Prostate gland (tissue), 2 donors: Measurements from ENCODE around the gene CLEC14A. TPM values are rescaled to one million over a fixed set of nuclear protein-coding genes. Genes with fewer than 3 reads are reported as not detected.

Experiments
- DNase-seq: peaks from one replicate; pipeline ENCODE4 v3.0.0-alpha.2; 2019; ENCODE audit warnings: low spot score
- H3K27ac ChIP-seq, 2 donors: fragments of 200-600 bp; sonication (generic); 2 replicates each; pipeline ENCODE4 v1.5.1; 2017 to 2019
- H3K27me3 ChIP-seq: fragments of 200-600 bp; sonication (generic); replicated peaks from 2 replicates; pipeline ENCODE4 v1.5.1; 2019; ENCODE audit not compliant: insufficient read depth
- H3K36me3 ChIP-seq, 2 donors: fragments of 200-600 bp; sonication (generic); 1 replicate in 1 of 2; 2 replicates in 1 of 2; pipeline versions ENCODE4 v1.5.1 to v1.8.1; 2017 to 2019
- H3K4me1 ChIP-seq: fragments of 200-600 bp; sonication (generic); replicated peaks from 2 replicates; pipeline ENCODE4 v1.5.1; 2019
- H3K4me3 ChIP-seq, 2 donors: fragments of 200-600 bp; sonication (generic); 2 replicates each; pipeline ENCODE4 v1.5.1; 2017 to 2019
- H3K9me3 ChIP-seq: fragments of 200-600 bp; sonication (generic); 2 replicates; pipeline ENCODE4 v1.5.1; 2017
- CTCF ChIP-seq, 4 experiments: fragments of 200-600 bp in 2 of 4; fragments of 450-650 bp in 2 of 4; sonication (generic) in 2 of 4; IDR thresholded peaks; 1 replicate in 3 of 4; 2 replicates in 1 of 4; pipeline ENCODE4 v1.5.1; 2016 to 2019; ENCODE audit warnings: antibody characterized with exemption in 4 of 4, mild to moderate bottlenecking in 2 of 4, moderate library complexity in 2 of 4
- POLR2A ChIP-seq: fragments of 450-650 bp; IDR thresholded peaks from one replicate; pipeline ENCODE4 v1.6.1; 2016; ENCODE audit warnings: antibody characterized with exemption, mild to moderate bottlenecking
- POLR2AphosphoS5 ChIP-seq: sonication (generic); formaldehyde crosslinking; IDR thresholded peaks from one replicate; pipeline ENCODE4 v1.6.1; 2017; ENCODE audit warnings: antibody characterized with exemption
- WGBS: methylation state at CpG from one replicate; pipeline ENCODE4 v1.1.5; 2018; 5-methylcytosine and 5-hydroxymethylcytosine counted together
- intact Hi-C: fragments of 100-400 bp; cut with DNase I; formaldehyde crosslinking; loops from one replicate; pipeline ENCODE4 v1.14.2; 2022
- total RNA-seq, 2 donors: library from RNA; depleted of rRNA; stranded (reverse); fragments of >200 nt; gene quantifications; one replicate each; pipeline ENCODE4 v1.1.0, GENCODE V29; 2016

The CLEC14A gene
- total RNA-seq, 2 donors from 2014 or later: 16.4 to 19.8 TPM

GRCh38 chr14:38238332-38238731 is 17.6 kb downstream of the CLEC14A start:
- WGBS: 83% methylated on average over 1 of the region's 1 CpG
- Histone ChIP-seq H3K9me3 (no peaks in the 10 kb centered on the region), H3K4me3 (no peak overlapping the region), H3K4me1 (no peaks in the 10 kb centered on the region), H3K27ac (no peak overlapping the region), H3K36me3 (no peaks in the 10 kb centered on the region), H3K27me3 (no peaks in the 10 kb centered on the region)
- intact Hi-C loops: no loop called here
- no peak for DNase-seq
- no peak for TF ChIP-seq CTCF (IDR thresholded peaks at IDR 0.05)
- no peak for TF ChIP-seq POLR2A
- TF ChIP-seq POLR2AphosphoS5: no peak

DNA sequence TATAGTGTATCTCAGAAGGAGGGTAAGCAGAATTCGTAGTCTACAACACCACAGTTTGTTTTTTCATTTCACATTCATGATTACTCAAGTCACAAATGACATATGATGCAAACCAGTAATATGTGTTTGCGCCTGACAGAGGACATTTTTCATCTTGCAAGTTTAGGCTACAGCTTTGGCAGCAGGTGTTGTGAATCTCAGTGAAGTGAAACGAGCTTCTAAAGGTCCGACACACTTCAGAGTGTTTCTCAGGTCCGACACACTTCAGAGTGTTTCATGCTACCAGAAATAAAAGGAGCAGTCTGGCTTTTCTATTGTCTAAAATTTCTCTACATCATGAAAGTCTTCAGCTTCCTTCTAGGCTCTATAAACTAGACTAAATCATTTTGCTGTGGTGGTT is 22.7 kb downstream of the CLEC14A start:
- intact Hi-C loops: no loop called here
- 56% methylated on average over 5 of the region's 5 CpGs for WGBS

GRCh38 chr14:38226366-38226765 is 29.5 kb downstream of the CLEC14A start:
- H3K9me3 ChIP-seq: no peaks in the 10 kb centered on the region
- 60% methylated on average over 3 of the region's 3 CpGs for WGBS
- no peaks in the 10 kb centered on the region for H3K36me3 ChIP-seq
- intact Hi-C loops: no loop called here
- TF ChIP-seq POLR2A (no peak), CTCF (IDR thresholded peaks at IDR 0.05) (no peak), POLR2AphosphoS5 (no peak)
- H3K4me1 ChIP-seq: no peaks in the 10 kb centered on the region
- no peak overlapping the region for H3K27ac ChIP-seq
- H3K4me3 ChIP-seq: no peak overlapping the region
- DNase-seq: no peak
- no peaks in the 10 kb centered on the region for H3K27me3 ChIP-seq

More for the DNA sequence above, 22.7 kb downstream of the CLEC14A start:
- TF ChIP-seq POLR2AphosphoS5 (no peak), POLR2A (no peak), CTCF (IDR thresholded peaks at IDR 0.05) (no peak)
- Histone ChIP-seq H3K27ac (no peak overlapping the region), H3K27me3 (no peaks in the 10 kb centered on the region), H3K36me3 (no peaks in the 10 kb centered on the region), H3K4me3 (no peak overlapping the region), H3K4me1 (no peaks in the 10 kb centered on the region), H3K9me3 (no peaks in the 10 kb centered on the region)
- no peak for DNase-seq

- 62% methylated on average over 2 of the region's 2 CpGs for WGBS
Observed at GRCh38 chr14:38225946-38226345, 29.9 kb downstream of the CLEC14A start.

More at GRCh38 chr14:38225946-38226345, 29.9 kb downstream of the CLEC14A start:
- Histone ChIP-seq H3K9me3 (no peaks in the 10 kb centered on the region), H3K4me1 (no peaks in the 10 kb centered on the region), H3K27me3 (no peaks in the 10 kb centered on the region), H3K4me3 (no peak overlapping the region), H3K27ac (no peak overlapping the region), H3K36me3 (no peaks in the 10 kb centered on the region)
- DNase-seq: no peak
- TF ChIP-seq POLR2AphosphoS5 (no peak), POLR2A (no peak), CTCF (IDR thresholded peaks at IDR 0.05) (no peak)
- intact Hi-C loops: no loop called here
